HG03558 (cell line): ENCODE measurements around the gene FXYD3.

ENCODE experiments used
- ATAC-seq: cut with Tn5 transposase; IDR thresholded peaks from one replicate; pipeline ENCODE4 v1.9.1; 2021; ENCODE audit warnings: moderate number of reproducible peaks; ENCODE audit not compliant: unreplicated experiment; ENCODE audit errors: extremely low read depth

FXYD3 gene

GRCh38 chr19:35115177-35115951 is at the start of gene FXYD3:
FXYD3 (plus strand) TSS chr19:35115823; CDS start chr19:35119377, 3,554 bp downstream.
- ATAC-seq = no peak

- ATAC-seq = no peak
Measured at GRCh38 chr19:35066121-35066520, 49.5 kb upstream of the FXYD3 start.

GRCh38 chr19:35066691-35067563 is 48.7 kb upstream of the FXYD3 start:
- no peak for ATAC-seq

GRCh38 chr19:35068941-35069634 is 46.5 kb upstream of the FXYD3 start:
- ATAC-seq = no peak

GRCh38 chr19:35069696-35070095 is 45.9 kb upstream of the FXYD3 start:
- no peak for ATAC-seq

GRCh38 chr19:35070471-35070870 is 45.2 kb upstream of the FXYD3 start:
- ATAC-seq = no peak

- ATAC-seq = no peak
Measured at GRCh38 chr19:35073516-35073915, 42.1 kb upstream of the FXYD3 start.

GRCh38 chr19:35073941-35074340 is 41.7 kb upstream of the FXYD3 start:
- ATAC-seq = no peak

- no peak for ATAC-seq
Measured at GRCh38 chr19:35074426-35075201, 41.0 kb upstream of the FXYD3 start.

- no peak for ATAC-seq
Measured at GRCh38 chr19:35075202-35076025, 40.2 kb upstream of the FXYD3 start.

GRCh38 chr19:35076026-35076370 is 39.6 kb upstream of the FXYD3 start:
- no peak for ATAC-seq

GRCh38 chr19:35076657-35077056 is 39.0 kb upstream of the FXYD3 start:
- no peak for ATAC-seq

- ATAC-seq = no peak
Measured at GRCh38 chr19:35077411-35078223, 38.0 kb upstream of the FXYD3 start.

GRCh38 chr19:35079826-35080225 is 35.8 kb upstream of the FXYD3 start:
- no peak for ATAC-seq

GRCh38 chr19:35080613-35081170 is 34.9 kb upstream of the FXYD3 start:
- no peak for ATAC-seq

- ATAC-seq = no peak
Measured at GRCh38 chr19:35081201-35081600, 34.4 kb upstream of the FXYD3 start.

- no peak for ATAC-seq
Measured at GRCh38 chr19:35083691-35084508, 31.7 kb upstream of the FXYD3 start.

- ATAC-seq = no peak
Measured at GRCh38 chr19:35084509-35084762, 31.2 kb upstream of the FXYD3 start.
